DOHH2 (cell line): Measurements from ENCODE around the gene HES2.

Experiments
- H3F3A ChIP-seq: fragments of 200-600 bp; sonication (generic), shearing (Covaris generic); 2 replicates; pipeline ENCODE4 v1.6.0; 2016; ENCODE audit warnings: antibody characterized with exemption, mild to moderate bottlenecking; ENCODE audit not compliant: control insufficient read depth, insufficient read depth
- H3K27ac ChIP-seq: fragments of 200-600 bp; sonication (generic); 2 replicates; pipeline ENCODE4 v1.5.1; 2014; ENCODE audit warnings: low read depth, mild to moderate bottlenecking, low read length, moderate library complexity
- H3K27me3 ChIP-seq: fragments of 200-600 bp; sonication (generic); 2 replicates; pipeline ENCODE4 v1.6.1; 2014; ENCODE audit warnings: mild to moderate bottlenecking, low read length, mixed read lengths; ENCODE audit not compliant: control insufficient read depth
- H3K36me3 ChIP-seq: fragments of 200-600 bp; sonication (generic); 2 replicates; pipeline ENCODE4 v1.6.1; 2014; ENCODE audit warnings: mild to moderate bottlenecking, low read length, moderate library complexity, mixed read lengths; ENCODE audit not compliant: control insufficient read depth
- H3K4me1 ChIP-seq: fragments of 200-600 bp; sonication (generic); 2 replicates; pipeline ENCODE4 v1.6.1; 2014; ENCODE audit warnings: mild to moderate bottlenecking, low read length, mixed read lengths; ENCODE audit not compliant: control insufficient read depth
- H3K4me2 ChIP-seq: fragments of 200-600 bp; sonication (generic); 2 replicates; pipeline ENCODE4 v1.6.0; 2014; ENCODE audit warnings: mild to moderate bottlenecking, low read length, moderate library complexity
- H3K4me3 ChIP-seq: fragments of 200-600 bp; sonication (generic); 2 replicates; pipeline ENCODE4 v1.5.1; 2014; ENCODE audit warnings: mild to moderate bottlenecking, low read length, mixed read lengths
- H3K79me2 ChIP-seq: fragments of 200-600 bp; sonication (generic); 2 replicates; pipeline ENCODE4 v1.6.1; 2014; ENCODE audit warnings: mild to moderate bottlenecking, low read length, mixed read lengths; ENCODE audit not compliant: control insufficient read depth
- H3K9me2 ChIP-seq: fragments of 200-600 bp; sonication (generic); replicated peaks from 2 replicates; pipeline ENCODE4 v1.6.1; 2014; ENCODE audit warnings: mild to moderate bottlenecking, low read length, mixed read lengths; ENCODE audit not compliant: control insufficient read depth
- H3K9me3 ChIP-seq: fragments of 200-600 bp; sonication (generic); 2 replicates; pipeline ENCODE4 v1.6.1; 2014; ENCODE audit warnings: antibody characterized with exemption, low read length, mixed read lengths; ENCODE audit not compliant: control insufficient read depth, insufficient read depth
- H4K20me1 ChIP-seq: fragments of 200-600 bp; sonication (generic); 2 replicates; pipeline ENCODE4 v1.6.0; 2014; ENCODE audit warnings: low read depth, mild to moderate bottlenecking, antibody characterized with exemption, low read length, moderate library complexity; ENCODE audit not compliant: control insufficient read depth, insufficient read depth
- CTCF ChIP-seq: fragments of 200-600 bp; sonication (generic); IDR thresholded peaks from one replicate; pipeline ENCODE4 v1.5.1; 2014; ENCODE audit warnings: antibody characterized with exemption, mild to moderate bottlenecking, low read depth, low read length; ENCODE audit not compliant: poor library complexity, severe bottlenecking
- EZH2phosphoT487 ChIP-seq: fragments of 200-600 bp; sonication (generic); IDR thresholded peaks from 2 replicates; pipeline ENCODE4 v1.6.1; 2017; ENCODE audit warnings: borderline replicate concordance, mild to moderate bottlenecking, antibody characterized with exemption, low read length, moderate library complexity, mixed read lengths

HES2 gene

GRCh38 chr1:6445062-6445763, 25.5 kb upstream of the HES2 start:
- H3K9me3 ChIP-seq, result no peaks in the 10 kb centered on the region
- peak; percentile 40 for TF ChIP-seq CTCF
- no peak for TF ChIP-seq EZH2phosphoT487
- peaks cover 13% of the 10 kb centered on the region for H3K4me1 ChIP-seq
- H3K36me3 ChIP-seq, result no peaks in the 10 kb centered on the region
- no peaks in the 10 kb centered on the region for H3K9me2 ChIP-seq
- H3F3A ChIP-seq, result no peaks in the 10 kb centered on the region
- no peak overlapping the region for H3K27ac ChIP-seq
- no peak overlapping the region for H3K4me3 ChIP-seq
- no peak overlapping the region for H3K4me2 ChIP-seq
- peaks cover 7% of the 10 kb centered on the region; the same call in 1 of the 2 replicates for H4K20me1 ChIP-seq
- H3K27me3 ChIP-seq, result peaks cover 39% of the 10 kb centered on the region
- no peaks in the 10 kb centered on the region for H3K79me2 ChIP-seq

GRCh38 chr1:6444377-6444776, 24.7 kb upstream of the HES2 start:
- no peak for TF ChIP-seq CTCF
- no peak for TF ChIP-seq EZH2phosphoT487

GRCh38 chr1:6443339-6444115, 23.8 kb upstream of the HES2 start:
- H3K36me3 ChIP-seq, result no peaks in the 10 kb centered on the region
- no peaks in the 10 kb centered on the region for H3K9me2 ChIP-seq
- no peak overlapping the region for H3K27ac ChIP-seq
- peaks cover 7% of the 10 kb centered on the region; the same call in 1 of the 2 replicates for H4K20me1 ChIP-seq
- no peaks in the 10 kb centered on the region for H3K79me2 ChIP-seq
- H3K4me1 ChIP-seq, result peaks cover 13% of the 10 kb centered on the region
- TF ChIP-seq CTCF (no peak), EZH2phosphoT487 (no peak)
- H3K4me2 ChIP-seq, result no peak overlapping the region
- no peaks in the 10 kb centered on the region for H3K9me3 ChIP-seq
- no peak overlapping the region for H3K4me3 ChIP-seq
- peaks cover 29% of the 10 kb centered on the region for H3K27me3 ChIP-seq
- no peaks in the 10 kb centered on the region for H3F3A ChIP-seq

More at GRCh38 chr1:6444377-6444776, 24.7 kb upstream of the HES2 start:
- Histone ChIP-seq H3F3A (no peaks in the 10 kb centered on the region), H3K9me3 (no peaks in the 10 kb centered on the region), H3K4me1 (peaks cover 13% of the 10 kb centered on the region), H3K36me3 (no peaks in the 10 kb centered on the region), H3K9me2 (no peaks in the 10 kb centered on the region), H3K4me3 (no peak overlapping the region), H3K27me3 (peaks cover 32% of the 10 kb centered on the region), H3K27ac (no peak overlapping the region), H3K79me2 (no peaks in the 10 kb centered on the region), H4K20me1 (peaks cover 7% of the 10 kb centered on the region; the same call in 1 of the 2 replicates), H3K4me2 (no peak overlapping the region)
